ENCODE results near the gene ITPR2.

The ITPR2 gene

DNA sequence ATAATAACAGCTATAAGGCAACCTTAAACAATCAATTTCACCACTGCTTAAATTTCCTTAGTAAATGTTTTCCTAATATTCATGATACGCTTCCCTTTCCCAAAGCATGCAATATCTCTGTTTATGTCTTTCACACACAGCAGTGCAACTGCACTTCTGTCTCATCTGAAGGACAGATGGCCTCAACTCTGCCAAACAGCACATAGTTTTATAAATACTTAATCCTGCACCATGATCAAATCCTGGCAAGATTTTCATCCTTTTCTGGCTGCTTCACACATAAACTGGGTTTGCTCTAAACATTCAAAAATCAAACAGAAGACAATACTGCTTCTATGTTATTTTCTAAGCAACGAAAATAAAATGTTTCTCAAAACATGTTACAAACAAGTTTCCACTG lies 266.3 kb downstream of the ITPR2 start:
- DNase-seq (ENCODE audit: low read depth in 2 of 2) = no peak

- no peak for DNase-seq (ENCODE audit: low read depth in 2 of 2)
Measured at GRCh38 chr12:26566186-26566585, 266.8 kb downstream of the ITPR2 start.

DNA sequence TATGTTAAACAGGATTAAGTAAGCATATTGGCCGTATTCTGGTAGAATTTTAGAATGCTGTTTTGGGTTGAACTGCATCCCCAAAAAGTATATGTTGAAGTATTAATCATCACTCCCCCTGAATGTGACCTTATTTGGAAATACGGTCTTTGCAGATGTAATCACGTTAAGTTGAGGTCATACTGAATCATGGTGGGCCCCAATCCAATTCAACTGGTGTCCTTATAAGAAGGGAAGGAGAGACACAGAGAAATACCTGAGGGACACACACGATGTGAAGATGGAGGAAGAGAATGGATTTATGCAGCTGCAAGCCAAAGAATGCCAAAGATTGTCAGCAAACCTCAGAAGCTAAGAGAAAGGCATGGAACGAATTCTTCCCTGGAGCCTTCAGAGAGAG lies 268.6 kb downstream of the ITPR2 start:
- DNase-seq (ENCODE audit: low read depth in 2 of 2) = no peak

DNA sequence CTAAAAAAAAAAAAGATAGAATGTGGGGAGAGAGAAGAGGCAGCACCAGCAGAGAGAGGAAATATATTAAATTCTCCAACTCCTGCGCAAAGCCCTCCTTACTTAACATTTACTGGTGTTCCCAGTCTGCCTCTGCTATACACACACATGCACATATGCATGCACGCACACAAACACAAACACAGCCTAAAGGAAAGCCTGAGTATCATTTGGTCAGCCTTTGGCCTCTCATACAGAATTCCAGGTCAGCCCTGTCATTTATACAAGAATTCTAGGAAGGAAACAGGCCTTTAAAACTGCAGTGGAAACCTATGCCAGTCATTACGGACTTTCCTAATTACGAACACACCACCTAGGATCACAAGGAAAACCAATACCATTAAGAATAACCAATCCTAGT lies 269.4 kb downstream of the ITPR2 start:
- DNase-seq (ENCODE audit: low read depth in 2 of 2) = no peak

DNA sequence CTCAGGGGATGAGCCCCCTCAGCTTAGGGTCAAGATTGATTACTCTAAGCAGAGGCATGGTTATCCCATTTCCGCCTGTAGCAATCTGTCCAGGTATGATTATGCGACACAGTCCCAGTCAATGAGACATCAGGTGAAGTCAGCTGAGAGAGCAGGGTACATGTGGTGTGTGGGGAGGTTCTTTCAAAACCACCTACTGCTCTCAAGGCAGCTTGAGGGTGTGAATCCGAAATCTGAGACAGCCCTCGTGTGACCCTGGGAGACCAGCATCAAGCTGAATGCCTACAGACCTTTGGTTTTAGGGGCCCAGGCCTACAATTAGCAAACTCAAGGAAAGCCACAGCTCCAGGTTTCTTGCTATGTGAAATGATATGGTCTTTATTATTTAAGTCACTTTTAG lies 275.7 kb downstream of the ITPR2 start:
- no peak for DNase-seq (ENCODE audit: low read depth in 2 of 2)

GRCh38 chr12:26556916-26557315 lies 276.1 kb downstream of the ITPR2 start:
- DNase-seq (ENCODE audit: low read depth in 2 of 2) = no peak

GRCh38 chr12:26555139-26555538 lies 277.9 kb downstream of the ITPR2 start:
- no peak for DNase-seq (ENCODE audit: low read depth in 2 of 2)

- no peak for DNase-seq (ENCODE audit: low read depth in 2 of 2)
Measured at GRCh38 chr12:26554332-26554731, 278.7 kb downstream of the ITPR2 start.

GRCh38 chr12:26551385-26551784 lies 281.6 kb downstream of the ITPR2 start:
- DNase-seq (ENCODE audit: low read depth in 2 of 2) = no peak

- DNase-seq (ENCODE audit: low read depth in 2 of 2) = no peak
Measured at GRCh38 chr12:26548227-26548626, 284.8 kb downstream of the ITPR2 start.

GRCh38 chr12:26546535-26547314 lies 286.3 kb downstream of the ITPR2 start:
- no peak for DNase-seq (ENCODE audit: low read depth in 2 of 2)

- DNase-seq (ENCODE audit: low read depth in 2 of 2) = no peak
Measured at GRCh38 chr12:26539131-26539530, 293.9 kb downstream of the ITPR2 start.

DNA sequence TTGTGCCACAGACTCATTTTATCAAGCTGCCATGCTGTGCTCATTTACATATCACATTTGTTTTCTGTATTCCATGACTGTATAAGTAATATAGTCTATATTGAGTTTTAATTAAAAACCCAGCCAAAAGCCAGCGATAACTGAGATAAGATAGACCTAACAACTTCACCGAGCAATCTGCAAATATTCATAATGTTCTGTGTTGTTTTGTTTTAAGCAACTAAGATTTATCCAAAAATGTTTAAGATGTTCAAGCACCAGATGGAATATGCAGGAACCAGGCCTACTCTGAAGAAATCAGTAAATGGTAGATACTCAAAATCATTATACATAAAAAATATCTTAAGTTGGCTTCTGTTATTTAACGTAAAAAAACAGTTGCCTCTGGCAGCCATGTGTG lies 295.3 kb downstream of the ITPR2 start:
- DNase-seq (ENCODE audit: low read depth in 2 of 2) = no peak

DNA sequence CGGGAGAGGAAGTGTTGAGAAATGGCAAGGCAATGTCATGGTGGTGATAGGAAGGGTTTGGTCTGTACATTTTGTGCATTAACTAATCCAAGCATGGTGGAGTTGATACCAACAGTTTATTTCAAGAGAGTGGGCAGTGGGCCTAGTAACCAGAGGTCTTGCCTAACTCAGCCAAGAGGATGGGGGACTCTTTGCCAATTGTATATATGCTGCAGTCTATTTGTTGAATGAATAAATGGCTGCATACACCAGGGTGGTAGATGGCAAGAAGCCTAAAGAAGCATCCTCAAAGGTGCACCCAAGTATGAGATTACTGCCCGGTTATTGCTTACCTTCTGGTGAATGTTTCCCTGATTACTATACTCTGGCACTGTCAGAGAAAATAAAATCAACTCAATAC lies 295.9 kb downstream of the ITPR2 start:
- no peak for DNase-seq (ENCODE audit: low read depth in 2 of 2)

DNA sequence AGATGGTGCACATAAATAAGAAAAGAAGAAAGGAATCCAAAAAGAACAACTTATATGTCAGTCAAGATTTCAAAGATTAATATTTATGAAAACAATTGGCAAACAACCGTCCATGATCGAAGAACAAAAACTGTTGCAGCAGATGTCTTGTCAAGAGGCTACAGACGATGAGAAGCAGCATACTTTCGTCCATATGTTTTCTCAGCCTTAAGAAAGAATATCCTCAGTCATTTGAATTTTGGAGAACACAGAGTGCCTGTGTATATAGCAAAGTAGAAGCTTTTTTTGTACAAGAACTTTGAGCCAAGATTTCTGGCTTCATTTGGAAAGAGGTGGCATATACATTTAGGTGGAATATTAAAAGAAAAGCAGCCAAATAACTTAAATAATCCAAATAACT lies 297.2 kb downstream of the ITPR2 start:
- no peak for DNase-seq (ENCODE audit: low read depth in 2 of 2)

- DNase-seq (ENCODE audit: low read depth in 2 of 2) = no peak
Measured at GRCh38 chr12:26534071-26534470, 298.9 kb downstream of the ITPR2 start.

DNA sequence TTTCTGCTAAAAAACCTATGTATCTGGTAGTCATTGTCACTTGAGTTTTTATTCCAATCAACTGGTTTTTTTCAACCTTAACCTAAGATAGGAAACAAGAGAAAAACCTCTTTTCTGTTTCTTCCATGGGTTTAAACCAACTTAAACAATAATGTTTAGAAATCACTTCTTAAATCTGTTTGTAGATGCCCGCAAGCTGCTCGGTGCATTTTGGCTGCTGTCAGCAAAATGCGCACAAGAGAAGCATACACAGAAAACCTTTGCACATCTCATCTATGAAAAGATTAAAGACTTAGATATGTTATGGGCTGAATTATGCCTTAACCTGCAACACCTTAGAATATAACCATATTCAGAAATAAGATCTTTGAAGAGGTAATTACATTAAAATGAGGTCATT lies 299.8 kb downstream of the ITPR2 start:
- DNase-seq (ENCODE audit: low read depth in 2 of 2) = no peak

GRCh38 chr12:26530461-26530860 lies 302.5 kb downstream of the ITPR2 start:
- DNase-seq (ENCODE audit: low read depth in 2 of 2) = no peak

DNA sequence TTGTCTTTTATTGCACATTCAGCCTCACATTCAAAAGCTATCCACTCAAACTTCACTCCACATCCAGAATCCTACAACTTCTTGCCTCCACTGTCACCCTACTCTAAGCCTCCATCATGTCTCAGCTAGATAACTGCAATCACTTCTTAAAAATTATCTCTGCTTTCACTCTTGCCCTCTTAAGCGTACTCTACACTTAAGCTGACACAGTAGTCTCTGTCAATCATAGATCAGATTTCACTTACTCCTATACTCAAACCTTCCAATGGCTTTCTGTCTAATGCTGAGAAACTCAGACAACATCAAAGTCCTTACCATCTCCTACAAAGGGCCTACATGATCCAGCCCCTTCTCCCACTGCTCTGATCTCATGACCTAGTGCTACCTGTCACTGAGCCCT lies 304.1 kb downstream of the ITPR2 start:
- DNase-seq (ENCODE audit: low read depth in 2 of 2) = no peak

DNA sequence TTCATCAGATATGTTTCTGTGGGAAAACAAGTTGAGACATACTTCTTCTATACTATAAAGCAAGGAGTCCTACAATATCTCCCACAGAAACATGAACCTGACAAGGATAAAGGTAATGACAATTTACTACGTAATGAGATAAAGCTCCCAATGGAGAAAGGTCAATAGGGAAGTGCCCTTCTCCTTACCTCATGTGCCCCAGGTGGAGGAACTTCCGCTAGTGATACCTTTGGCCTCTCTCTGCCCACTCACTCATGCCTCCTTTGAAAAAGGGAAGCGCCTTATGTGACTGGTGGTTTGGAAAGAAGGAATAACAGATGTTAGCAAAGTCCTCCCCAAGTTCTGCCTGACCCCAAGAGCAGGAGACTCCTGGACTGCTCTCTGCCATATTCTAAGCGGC lies 305.3 kb downstream of the ITPR2 start:
- no peak for DNase-seq (ENCODE audit: low read depth in 2 of 2)

DNA sequence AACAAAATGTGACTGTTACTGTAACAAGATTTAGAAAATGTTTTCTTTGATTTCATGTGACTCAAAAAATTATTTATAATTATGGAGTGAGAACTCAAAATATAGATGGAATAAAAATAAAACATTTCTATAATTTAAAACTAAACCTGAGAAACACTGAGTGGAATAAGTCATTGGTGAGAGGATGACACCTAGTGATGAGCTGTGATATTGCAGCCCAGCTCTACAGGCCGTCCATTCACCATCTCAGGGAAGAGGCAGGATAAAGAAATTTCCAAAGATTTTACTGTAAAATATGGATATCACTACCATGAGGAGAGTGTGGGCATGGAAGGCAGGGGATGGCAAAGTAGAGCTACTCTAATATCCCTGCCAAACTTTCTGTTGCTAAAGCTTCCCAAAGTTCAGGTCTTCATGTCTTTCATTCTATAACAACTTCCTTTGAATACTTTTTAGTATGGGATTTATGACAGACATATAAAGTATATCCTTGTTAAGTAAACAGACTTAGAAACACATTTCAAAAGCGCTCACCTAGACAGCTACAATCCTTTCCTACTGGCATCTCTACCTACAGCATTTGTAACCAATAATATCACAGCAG lies 308.0 kb downstream of the ITPR2 start:
- no peak for DNase-seq (ENCODE audit: low read depth in 2 of 2)

- DNase-seq (ENCODE audit: low read depth in 2 of 2) = no peak
Measured at GRCh38 chr12:26523708-26524150, 309.3 kb downstream of the ITPR2 start.

- DNase-seq (ENCODE audit: low read depth in 2 of 2) = no peak
Measured at GRCh38 chr12:26520869-26521268, 312.1 kb downstream of the ITPR2 start.

- no peak for DNase-seq (ENCODE audit: low read depth in 2 of 2)
Measured at GRCh38 chr12:26520109-26520508, 312.9 kb downstream of the ITPR2 start.

All from stimulated activated CD8-positive, alpha-beta memory T cell treated with anti-CD3 and anti-CD28 coated beads, Interleukin-2, amount 100 ng/mL, for 48 hours (primary cell).